ENCODE results near the gene HAP1. TPM values are rescaled to one million over a fixed set of nuclear protein-coding genes. Genes with fewer than 3 reads are reported as not detected.
A peak's percentile ranks its signal among the peaks of the same experiment; 100 is the strongest.

Gene HAP1, protein sequence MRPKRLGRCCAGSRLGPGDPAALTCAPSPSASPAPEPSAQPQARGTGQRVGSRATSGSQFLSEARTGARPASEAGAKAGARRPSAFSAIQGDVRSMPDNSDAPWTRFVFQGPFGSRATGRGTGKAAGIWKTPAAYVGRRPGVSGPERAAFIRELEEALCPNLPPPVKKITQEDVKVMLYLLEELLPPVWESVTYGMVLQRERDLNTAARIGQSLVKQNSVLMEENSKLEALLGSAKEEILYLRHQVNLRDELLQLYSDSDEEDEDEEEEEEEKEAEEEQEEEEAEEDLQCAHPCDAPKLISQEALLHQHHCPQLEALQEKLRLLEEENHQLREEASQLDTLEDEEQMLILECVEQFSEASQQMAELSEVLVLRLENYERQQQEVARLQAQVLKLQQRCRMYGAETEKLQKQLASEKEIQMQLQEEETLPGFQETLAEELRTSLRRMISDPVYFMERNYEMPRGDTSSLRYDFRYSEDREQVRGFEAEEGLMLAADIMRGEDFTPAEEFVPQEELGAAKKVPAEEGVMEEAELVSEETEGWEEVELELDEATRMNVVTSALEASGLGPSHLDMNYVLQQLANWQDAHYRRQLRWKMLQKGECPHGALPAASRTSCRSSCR
- total RNA-seq = 0.11 and 0.24 TPM in 2 replicates
- long read RNA-seq = 0 reads

DNA sequence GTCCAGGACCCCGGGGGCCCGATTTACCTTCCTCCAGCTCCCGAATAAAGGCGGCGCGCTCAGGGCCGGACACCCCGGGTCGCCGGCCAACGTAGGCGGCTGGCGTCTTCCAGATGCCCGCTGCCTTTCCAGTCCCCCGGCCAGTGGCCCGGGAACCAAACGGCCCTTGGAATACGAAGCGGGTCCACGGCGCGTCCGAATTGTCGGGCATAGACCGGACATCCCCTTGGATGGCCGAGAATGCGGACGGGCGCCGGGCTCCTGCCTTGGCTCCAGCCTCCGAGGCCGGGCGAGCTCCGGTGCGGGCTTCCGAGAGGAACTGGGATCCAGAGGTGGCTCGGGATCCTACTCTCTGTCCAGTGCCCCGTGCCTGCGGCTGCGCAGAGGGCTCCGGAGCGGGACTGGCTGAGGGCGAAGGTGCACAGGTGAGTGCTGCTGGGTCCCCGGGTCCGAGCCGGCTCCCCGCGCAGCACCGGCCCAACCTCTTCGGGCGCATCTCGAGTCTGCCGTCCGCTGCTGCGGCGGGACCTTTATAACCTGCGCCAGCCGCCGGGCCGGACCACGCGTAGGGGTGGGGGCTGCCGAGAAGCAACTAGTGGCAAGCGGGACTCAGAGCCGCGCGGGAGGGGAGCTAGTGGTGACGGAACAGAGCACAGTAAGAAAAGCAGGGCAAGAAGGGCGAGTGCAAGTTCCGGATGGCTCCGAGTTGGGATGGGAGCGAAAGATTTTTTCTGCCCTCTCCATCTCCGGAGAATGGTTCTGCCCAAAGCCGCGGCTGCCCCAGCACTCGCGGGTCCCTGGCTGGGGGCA lies at the start of gene HAP1:
HAP1 (minus strand) TSS at position 505 of the 810 bp plus-strand sequence; CDS start at position 496, 9 bp downstream.
- peaks cover 4% of the 10 kb centered on the region for H3K4me1 Mint-ChIP-seq (ENCODE audit: unreplicated experiment)
- peak within 1 kb of the TSS; percentile 72 for H3K4me3 Mint-ChIP-seq (ENCODE audit: unreplicated experiment)
- TF ChIP-seq, protein P1, sequence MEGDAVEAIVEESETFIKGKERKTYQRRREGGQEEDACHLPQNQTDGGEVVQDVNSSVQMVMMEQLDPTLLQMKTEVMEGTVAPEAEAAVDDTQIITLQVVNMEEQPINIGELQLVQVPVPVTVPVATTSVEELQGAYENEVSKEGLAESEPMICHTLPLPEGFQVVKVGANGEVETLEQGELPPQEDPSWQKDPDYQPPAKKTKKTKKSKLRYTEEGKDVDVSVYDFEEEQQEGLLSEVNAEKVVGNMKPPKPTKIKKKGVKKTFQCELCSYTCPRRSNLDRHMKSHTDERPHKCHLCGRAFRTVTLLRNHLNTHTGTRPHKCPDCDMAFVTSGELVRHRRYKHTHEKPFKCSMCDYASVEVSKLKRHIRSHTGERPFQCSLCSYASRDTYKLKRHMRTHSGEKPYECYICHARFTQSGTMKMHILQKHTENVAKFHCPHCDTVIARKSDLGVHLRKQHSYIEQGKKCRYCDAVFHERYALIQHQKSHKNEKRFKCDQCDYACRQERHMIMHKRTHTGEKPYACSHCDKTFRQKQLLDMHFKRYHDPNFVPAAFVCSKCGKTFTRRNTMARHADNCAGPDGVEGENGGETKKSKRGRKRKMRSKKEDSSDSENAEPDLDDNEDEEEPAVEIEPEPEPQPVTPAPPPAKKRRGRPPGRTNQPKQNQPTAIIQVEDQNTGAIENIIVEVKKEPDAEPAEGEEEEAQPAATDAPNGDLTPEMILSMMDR (IDR thresholded peaks at IDR 0.05) = no peak
- H3K36me3 Mint-ChIP-seq (ENCODE audit: unreplicated experiment) = no peaks in the 10 kb centered on the region
- no peaks in the 10 kb centered on the region for H3K9me3 Mint-ChIP-seq (ENCODE audit: unreplicated experiment)
- H3K27ac Mint-ChIP-seq (ENCODE audit: unreplicated experiment) = no peak within 1 kb of the TSS
- DNase-seq (ENCODE audit: extremely low spot score, unreplicated experiment) = no peak
- H3K27me3 Mint-ChIP-seq (ENCODE audit: unreplicated experiment) = peaks cover 58% of the 10 kb centered on the region

DNA sequence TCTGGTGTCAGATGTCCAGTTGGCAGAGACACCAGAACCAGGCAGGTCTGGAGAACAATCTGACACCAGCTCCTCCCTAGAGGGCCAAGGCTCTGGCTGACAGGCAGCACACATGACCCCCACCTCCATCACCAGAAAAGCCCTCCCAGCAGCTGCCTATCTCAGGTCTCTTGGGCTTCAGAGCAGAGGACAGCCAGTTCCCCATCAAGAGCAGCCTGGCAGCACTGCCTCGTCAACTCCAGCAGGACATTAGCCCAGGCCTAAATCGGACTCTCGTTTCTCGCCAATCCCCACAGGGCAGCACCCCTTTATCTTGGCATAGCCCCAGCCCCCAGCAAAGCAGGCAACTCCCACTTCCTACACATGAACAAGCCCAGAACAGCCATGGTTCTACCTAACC lies 47.7 kb upstream of the HAP1 start:
- peaks cover 55% of the 10 kb centered on the region for H3K4me1 Mint-ChIP-seq (ENCODE audit: unreplicated experiment)
- no peaks in the 10 kb centered on the region for H3K36me3 Mint-ChIP-seq (ENCODE audit: unreplicated experiment)
- no peak overlapping the region for H3K27ac Mint-ChIP-seq (ENCODE audit: unreplicated experiment)
- H3K9me3 Mint-ChIP-seq (ENCODE audit: unreplicated experiment) = no peaks in the 10 kb centered on the region
- no peaks in the 10 kb centered on the region for H3K27me3 Mint-ChIP-seq (ENCODE audit: unreplicated experiment)
- TF ChIP-seq, protein P1 (IDR thresholded peaks at IDR 0.05) = no peak
- no peak overlapping the region for H3K4me3 Mint-ChIP-seq (ENCODE audit: unreplicated experiment)
- DNase-seq (ENCODE audit: extremely low spot score, unreplicated experiment) = no peak

DNA sequence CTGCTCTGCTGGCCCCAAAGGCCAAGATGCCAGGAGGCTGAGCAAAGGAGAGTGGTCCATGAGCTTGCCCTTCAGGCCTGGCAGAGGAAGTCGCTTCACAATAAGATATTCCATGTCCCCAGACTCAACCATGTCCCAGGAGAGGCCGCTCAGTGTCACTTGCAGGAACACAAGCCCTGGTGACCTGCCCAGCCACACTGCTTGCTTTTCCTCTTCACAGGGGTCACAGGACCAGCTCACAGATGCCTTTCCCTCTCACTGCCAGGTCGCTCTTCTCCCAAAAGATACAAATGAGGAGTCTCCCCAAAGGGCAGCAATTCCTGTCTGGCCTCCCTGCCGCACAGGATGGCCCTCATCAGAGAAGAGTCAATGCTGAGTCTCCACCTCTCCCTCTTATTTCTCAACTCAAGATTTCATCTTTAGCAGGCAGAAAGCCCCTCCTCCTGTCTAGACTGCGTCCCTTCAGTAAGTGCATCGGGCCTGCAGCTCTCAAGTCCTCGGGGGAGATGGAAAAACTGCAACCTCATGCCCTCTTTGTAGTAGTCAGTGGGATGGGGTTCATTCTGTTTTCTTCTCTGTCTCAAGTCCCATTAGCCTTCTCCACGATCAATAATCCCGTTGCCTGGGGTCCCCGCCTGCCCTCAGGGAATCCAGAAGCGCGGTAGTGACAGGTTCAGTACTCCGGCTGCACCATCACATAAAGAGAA lies 47.1 kb upstream of the HAP1 start:
- Mint-ChIP-seq H3K4me1 (ENCODE audit: unreplicated experiment) (peaks cover 60% of the 10 kb centered on the region), H3K4me3 (ENCODE audit: unreplicated experiment) (no peak overlapping the region), H3K36me3 (ENCODE audit: unreplicated experiment) (no peaks in the 10 kb centered on the region), H3K27me3 (ENCODE audit: unreplicated experiment) (no peaks in the 10 kb centered on the region), H3K9me3 (ENCODE audit: unreplicated experiment) (no peaks in the 10 kb centered on the region), H3K27ac (ENCODE audit: unreplicated experiment) (no peak overlapping the region)
- no peak for DNase-seq (ENCODE audit: extremely low spot score, unreplicated experiment)
- TF ChIP-seq, protein P1 (IDR thresholded peaks at IDR 0.05) = no peak

DNA sequence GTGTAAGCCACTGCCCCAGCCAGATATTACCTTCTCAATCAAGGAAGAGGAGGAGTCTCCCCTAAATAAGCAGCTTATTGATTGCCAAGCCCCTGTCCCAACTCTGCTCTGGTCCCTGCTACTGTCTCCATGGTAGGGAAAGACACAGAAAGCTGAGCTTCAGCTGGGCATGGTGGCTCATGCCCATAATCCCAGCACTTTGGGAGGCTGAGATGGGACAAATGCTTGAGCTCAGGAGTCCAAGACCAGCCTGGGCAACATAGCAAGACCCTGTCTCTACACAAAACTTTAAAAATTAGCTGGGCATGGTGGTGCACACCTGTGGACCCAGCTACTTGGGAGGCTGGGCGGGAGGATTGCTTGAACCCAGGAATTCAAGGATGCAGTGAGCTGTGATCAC lies 45.5 kb upstream of the HAP1 start:
- DNase-seq (ENCODE audit: extremely low spot score, unreplicated experiment) = no peak
- Mint-ChIP-seq H3K27ac (ENCODE audit: unreplicated experiment) (no peak overlapping the region), H3K4me3 (ENCODE audit: unreplicated experiment) (no peak overlapping the region), H3K36me3 (ENCODE audit: unreplicated experiment) (peaks cover 3% of the 10 kb centered on the region), H3K27me3 (ENCODE audit: unreplicated experiment) (no peaks in the 10 kb centered on the region), H3K4me1 (ENCODE audit: unreplicated experiment) (peaks cover 70% of the 10 kb centered on the region), H3K9me3 (ENCODE audit: unreplicated experiment) (no peaks in the 10 kb centered on the region)
- TF ChIP-seq, protein P1 (IDR thresholded peaks at IDR 0.05) = no peak

Measured in osteocyte (in vitro differentiated cells).